ENCODE measurements around the gene LBX2. TPM values are rescaled to one million over a fixed set of nuclear protein-coding genes. Genes with fewer than 3 reads are reported as not detected.

Gene LBX2
- total RNA-seq, 1 experiment from 2014 or later, result 11.4 TPM

GRCh38 chr2:74457549-74458131 is 41.8 kb downstream of the LBX2 start:
- peak overlapping the region; percentile 95 for H3K4me3 Mint-ChIP-seq (ENCODE audit: unreplicated experiment)
- H3K27ac Mint-ChIP-seq (ENCODE audit: unreplicated experiment), result peak overlapping the region; percentile 74
- peak; percentile 87 to 90 for DNase-seq
- H3K36me3 ChIP-seq (ENCODE audit: control insufficient read depth, insufficient read depth, low read length), result peaks cover 4% of the 10 kb centered on the region
- H3K4me3 ChIP-seq (ENCODE audit: low read depth, low read length), result peak overlapping the region; percentile 65
- no peaks in the 10 kb centered on the region for H3K27me3 Mint-ChIP-seq (ENCODE audit: insufficient read depth, unreplicated experiment)
- CTCF ChIA-PET, result interaction anchor here (0.7 to 1.6 kb wide), 9 partner anchors 15 to 82 kb away, joined by 3 to 9 read pairs (median 6); partner anchors contain the start of genes CCDC142, MRPL53 and TTC31
- POLR2A ChIA-PET, result interaction anchor here (1.0 to 2.7 kb wide), 8 partner anchors 10 to 629 kb away, joined by 3 to 24 read pairs (median 6); partner anchors contain the start of genes AUP1, HTRA2, MRPL53 and STAMBP
- no peaks in the 10 kb centered on the region for H3K9me3 ChIP-seq
- no peaks in the 10 kb centered on the region for H3K9me3 Mint-ChIP-seq (ENCODE audit: unreplicated experiment)
- peaks cover 62% of the 10 kb centered on the region for H3K36me3 Mint-ChIP-seq (ENCODE audit: insufficient read depth, unreplicated experiment)
- H3K4me1 ChIP-seq, result peaks cover 11% of the 10 kb centered on the region; the same call in 1 of the 2 replicates
- H3K4me1 Mint-ChIP-seq (ENCODE audit: low read depth, unreplicated experiment), result peaks cover 47% of the 10 kb centered on the region
- intact Hi-C loops (cut with micrococcal nuclease; ENCODE audit: unreplicated experiment), result loop anchor here (1.0 to 2.0 kb wide), 5 partner anchors 9 to 49 kb away; partner anchors contain the start of genes MRPL53, PCGF1 and TTC31
- BruUV-seq (replicated peaks), result no TSS peak
- H3K27me3 ChIP-seq (replicated peaks; ENCODE audit: control insufficient read depth, insufficient read depth, low read length), result no peaks in the 10 kb centered on the region
- TF ChIP-seq CTCF (IDR thresholded peaks at IDR 0.05; ENCODE audit: insufficient read depth in 1 of 2, low read depth in 1 of 2, low read length in 1 of 2, severe bottlenecking in 1 of 2, unreplicated experiment in 1 of 2), result no peak

- ChIA-PET CTCF (interaction anchor here (0.6 to 0.8 kb wide), 4 partner anchors 15 to 82 kb away, joined by 3 to 9 read pairs (median 6); no protein-coding TSS in a partner anchor), POLR2A (interaction anchor here (0.6 to 2.7 kb wide), 4 partner anchors 15 to 72 kb away, joined by 3 to 24 read pairs (median 12); partner anchors contain the start of genes AUP1 and HTRA2)
- Histone ChIP-seq H3K9me3 (no peaks in the 10 kb centered on the region), H3K4me1 (peaks cover 16% of the 10 kb centered on the region; the same call in 1 of the 2 replicates), H3K4me3 (ENCODE audit: low read depth, low read length) (peak overlapping the region; percentile 65), H3K27me3 (replicated peaks; ENCODE audit: control insufficient read depth, insufficient read depth, low read length) (no peaks in the 10 kb centered on the region), H3K36me3 (ENCODE audit: control insufficient read depth, insufficient read depth, low read length) (peaks cover 2% of the 10 kb centered on the region)
- intact Hi-C loops (cut with micrococcal nuclease; ENCODE audit: unreplicated experiment), result no loop called here
- Mint-ChIP-seq H3K27ac (ENCODE audit: unreplicated experiment) (peak overlapping the region; percentile 74), H3K4me3 (ENCODE audit: unreplicated experiment) (peak overlapping the region; percentile 95), H3K27me3 (ENCODE audit: insufficient read depth, unreplicated experiment) (no peaks in the 10 kb centered on the region), H3K36me3 (ENCODE audit: insufficient read depth, unreplicated experiment) (peaks cover 57% of the 10 kb centered on the region), H3K4me1 (ENCODE audit: low read depth, unreplicated experiment) (peaks cover 47% of the 10 kb centered on the region), H3K9me3 (ENCODE audit: unreplicated experiment) (no peaks in the 10 kb centered on the region)
- no peak for DNase-seq
- BruUV-seq (replicated peaks), result no TSS peak
- no peak for TF ChIP-seq CTCF (IDR thresholded peaks at IDR 0.05; ENCODE audit: insufficient read depth in 1 of 2, low read depth in 1 of 2, low read length in 1 of 2, severe bottlenecking in 1 of 2, unreplicated experiment in 1 of 2)
These were observed 42.3 kb downstream of the LBX2 start for GRCh38 chr2:74457129-74457548.

GRCh38 chr2:74454654-74455511 is 44.5 kb downstream of the LBX2 start, which contains the start of gene INO80B:
INO80B (plus strand) TSS chr2:74455087; CDS start chr2:74455117, 30 bp downstream.
- no peaks in the 10 kb centered on the region for H3K27me3 ChIP-seq (replicated peaks; ENCODE audit: control insufficient read depth, insufficient read depth, low read length)
- Mint-ChIP-seq H3K4me3 (ENCODE audit: unreplicated experiment) (peak within 1 kb of the TSS; percentile 95), H3K36me3 (ENCODE audit: insufficient read depth, unreplicated experiment) (peaks cover 35% of the 10 kb centered on the region), H3K9me3 (ENCODE audit: unreplicated experiment) (no peaks in the 10 kb centered on the region), H3K27me3 (ENCODE audit: insufficient read depth, unreplicated experiment) (no peaks in the 10 kb centered on the region), H3K4me1 (ENCODE audit: low read depth, unreplicated experiment) (peaks cover 61% of the 10 kb centered on the region), H3K27ac (ENCODE audit: unreplicated experiment) (peak within 1 kb of the TSS; percentile 90)
- H3K4me3 ChIP-seq (ENCODE audit: low read depth, low read length), result peak within 1 kb of the TSS; percentile 68
- POLR2A ChIA-PET, result interaction anchor here (1.0 to 1.6 kb wide), 3 partner anchors 13 to 34 kb away, joined by 4 to 8 read pairs (median 6); no protein-coding TSS in a partner anchor
- CTCF ChIA-PET, result interaction anchor here (0.8 to 1.2 kb wide), 2 partner anchors 13 to 15 kb away, joined by 4 to 5 read pairs; no protein-coding TSS in a partner anchor
- TF ChIP-seq CTCF (IDR thresholded peaks at IDR 0.05; ENCODE audit: insufficient read depth in 1 of 2, low read depth in 1 of 2, low read length in 1 of 2, severe bottlenecking in 1 of 2, unreplicated experiment in 1 of 2), result no peak
- H3K4me1 ChIP-seq, result peaks cover 31% of the 10 kb centered on the region
- BruUV-seq (replicated peaks), result TSS peak; percentile 10
- DNase-seq, result peak; percentile 96 to 98
- no peaks in the 10 kb centered on the region for H3K36me3 ChIP-seq (ENCODE audit: control insufficient read depth, insufficient read depth, low read length)
- intact Hi-C loops (cut with micrococcal nuclease; ENCODE audit: unreplicated experiment), result loop anchor here (1.0 to 5.0 kb wide), 5 partner anchors 13 to 203 kb away; partner anchors contain the start of genes AUP1, HTRA2 and TTC31
- H3K9me3 ChIP-seq, result no peaks in the 10 kb centered on the region
